Neural cell (in vitro differentiated cells): ENCODE results near the gene DPH1. TPM values are rescaled to one million over a fixed set of nuclear protein-coding genes. Genes with fewer than 3 reads are reported as not detected.

Experiments
- H2AFZ ChIP-seq: fragments of 200-600, 300-800 bp; sonication (generic), shearing (Covaris generic); 2 replicates; pipeline ENCODE4 v1.6.0; 2014; ENCODE audit warnings: low read depth, mild to moderate bottlenecking, antibody characterized with exemption, low read length, moderate library complexity
- H3F3A ChIP-seq: fragments of 200-600 bp; shearing (Covaris generic); 2 replicates; pipeline ENCODE4 v1.6.1; 2016; ENCODE audit warnings: mild to moderate bottlenecking, moderate library complexity, mixed read lengths, antibody characterized with exemption, low read length; ENCODE audit not compliant: insufficient read depth, poor library complexity, severe bottlenecking
- H3K27ac ChIP-seq: fragments of 200-600, 300-800 bp; sonication (generic), shearing (Covaris generic); 2 replicates; pipeline ENCODE4 v1.5.1; 2014; ENCODE audit warnings: mild to moderate bottlenecking, low read length, moderate library complexity
- H3K27me3 ChIP-seq: fragments of 300-800, 200-600 bp; sonication (generic), shearing (Covaris generic); 2 replicates; pipeline ENCODE4 v1.6.0; 2014; ENCODE audit warnings: mild to moderate bottlenecking, low read depth, low read length, moderate library complexity; ENCODE audit not compliant: insufficient read depth
- H3K36me3 ChIP-seq: fragments of 300-800, 200-600 bp; sonication (generic), shearing (Covaris generic); 2 replicates; pipeline ENCODE4 v1.5.1; 2014; ENCODE audit warnings: mild to moderate bottlenecking, antibody characterized with exemption, low read length, moderate library complexity; ENCODE audit not compliant: insufficient read depth
- H3K4me2 ChIP-seq: fragments of 300-800, 200-600 bp; sonication (generic), shearing (Covaris generic); 2 replicates; pipeline ENCODE4 v1.6.0; 2014; ENCODE audit warnings: mild to moderate bottlenecking, low read length
- H3K4me3 ChIP-seq: fragments of 300-800, 200-600 bp; sonication (generic), shearing (Covaris generic); 2 replicates; pipeline ENCODE4 v1.5.1; 2014; ENCODE audit warnings: mild to moderate bottlenecking, low read length, moderate library complexity
- H3K79me2 ChIP-seq: fragments of 200-600 bp; shearing (Covaris generic); replicated peaks from 2 replicates; pipeline ENCODE4 v1.6.0; 2014; ENCODE audit warnings: mild to moderate bottlenecking, low read length, moderate library complexity; ENCODE audit not compliant: insufficient read depth
- H3K9ac ChIP-seq: fragments of 300-800, 200-600 bp; sonication (generic), shearing (Covaris generic); 2 replicates; pipeline ENCODE4 v1.6.1; 2016; ENCODE audit warnings: mild to moderate bottlenecking, low read length, mixed read lengths
- H3K9me2 ChIP-seq: fragments of 200-600 bp; shearing (Covaris generic); 2 replicates; pipeline ENCODE4 v1.6.1; 2016; ENCODE audit warnings: mild to moderate bottlenecking, low read length, mixed read lengths; ENCODE audit not compliant: insufficient read depth
- H3K9me3 ChIP-seq: fragments of 200-600, 300-800 bp; sonication (generic), shearing (Covaris generic); 2 replicates; pipeline ENCODE4 v1.6.1; 2016; ENCODE audit warnings: mild to moderate bottlenecking, mixed run types, low read length, moderate library complexity, mixed read lengths
- H4K20me1 ChIP-seq: fragments of 200-600 bp; shearing (Covaris generic); 2 replicates; pipeline ENCODE4 v1.6.1; 2016; ENCODE audit warnings: mild to moderate bottlenecking, mixed run types; ENCODE audit not compliant: insufficient read depth
- EP300 ChIP-seq: fragments of 450-650 bp; conservative IDR thresholded peaks from 2 replicates; pipeline ENCODE4 v1.6.1; 2014; ENCODE audit warnings: antibody characterized with exemption, mild to moderate bottlenecking, moderate library complexity; ENCODE audit not compliant: poor library complexity, severe bottlenecking
- EZH2 ChIP-seq: fragments of 200-600, 300-800 bp; shearing (Covaris generic), sonication (generic); IDR thresholded peaks from 2 replicates; pipeline ENCODE4 v1.6.1; 2014; ENCODE audit warnings: antibody characterized with exemption, low read length, borderline replicate concordance, mild to moderate bottlenecking; ENCODE audit not compliant: insufficient read depth, poor library complexity, severe bottlenecking
- MXI1 ChIP-seq: fragments of 450-650 bp; conservative IDR thresholded peaks from 2 replicates; pipeline ENCODE4 v1.6.1; 2014; ENCODE audit warnings: antibody characterized with exemption, mild to moderate bottlenecking; ENCODE audit not compliant: poor library complexity, severe bottlenecking
- POLR2AphosphoS5 ChIP-seq: IDR thresholded peaks from 2 replicates; pipeline ENCODE4 v1.6.1; 2012
- RAD21 ChIP-seq: fragments of 450-650 bp; conservative IDR thresholded peaks from 2 replicates; pipeline ENCODE4 v1.6.1; 2014; ENCODE audit warnings: antibody characterized with exemption, mild to moderate bottlenecking, moderate library complexity
- SMC3 ChIP-seq: fragments of 450-650 bp; conservative IDR thresholded peaks from 2 replicates; pipeline ENCODE4 v1.6.1; 2014; ENCODE audit warnings: antibody characterized with exemption, mild to moderate bottlenecking, moderate library complexity; ENCODE audit not compliant: poor library complexity
- TAF1 ChIP-seq: IDR thresholded peaks from 2 replicates; pipeline ENCODE4 v1.6.1; 2012; ENCODE audit warnings: low read depth
- polyA plus RNA-seq: library from polyadenylated mRNA; depleted of rRNA; stranded (reverse); fragments of >200 nt; gene quantifications from 2 replicates; pipeline ENCODE4 v1.2.3, GENCODE V29; 2014
- TF ChIP-seq, protein P1 (sequence below): IDR thresholded peaks from 2 replicates; pipeline ENCODE4 v1.6.1; 2012; ENCODE audit warnings: borderline replicate concordance
- TF ChIP-seq, protein P2 (sequence below): fragments of 450-650 bp; IDR thresholded peaks from 2 replicates; pipeline ENCODE4 v1.5.1; 2014; ENCODE audit warnings: antibody characterized with exemption, mild to moderate bottlenecking, moderate library complexity; ENCODE audit not compliant: poor library complexity, severe bottlenecking

DPH1 gene
- polyA plus RNA-seq, 1 donor from 2014 or later = 44.8 TPM

GRCh38 chr17:2016494-2016893 lies 13.5 kb upstream of the DPH1 start:
- no peaks in the 10 kb centered on the region for H4K20me1 ChIP-seq
- no peaks in the 10 kb centered on the region for H3K79me2 ChIP-seq
- H3K4me2 ChIP-seq = no peak overlapping the region
- no peak overlapping the region for H2AFZ ChIP-seq
- H3F3A ChIP-seq = no peaks in the 10 kb centered on the region
- no peaks in the 10 kb centered on the region for H3K36me3 ChIP-seq
- no peaks in the 10 kb centered on the region for H3K9me3 ChIP-seq
- H3K27ac ChIP-seq = no peak overlapping the region
- no peaks in the 10 kb centered on the region for H3K9me2 ChIP-seq
- H3K4me3 ChIP-seq = no peak overlapping the region
- TF ChIP-seq, protein P1, sequence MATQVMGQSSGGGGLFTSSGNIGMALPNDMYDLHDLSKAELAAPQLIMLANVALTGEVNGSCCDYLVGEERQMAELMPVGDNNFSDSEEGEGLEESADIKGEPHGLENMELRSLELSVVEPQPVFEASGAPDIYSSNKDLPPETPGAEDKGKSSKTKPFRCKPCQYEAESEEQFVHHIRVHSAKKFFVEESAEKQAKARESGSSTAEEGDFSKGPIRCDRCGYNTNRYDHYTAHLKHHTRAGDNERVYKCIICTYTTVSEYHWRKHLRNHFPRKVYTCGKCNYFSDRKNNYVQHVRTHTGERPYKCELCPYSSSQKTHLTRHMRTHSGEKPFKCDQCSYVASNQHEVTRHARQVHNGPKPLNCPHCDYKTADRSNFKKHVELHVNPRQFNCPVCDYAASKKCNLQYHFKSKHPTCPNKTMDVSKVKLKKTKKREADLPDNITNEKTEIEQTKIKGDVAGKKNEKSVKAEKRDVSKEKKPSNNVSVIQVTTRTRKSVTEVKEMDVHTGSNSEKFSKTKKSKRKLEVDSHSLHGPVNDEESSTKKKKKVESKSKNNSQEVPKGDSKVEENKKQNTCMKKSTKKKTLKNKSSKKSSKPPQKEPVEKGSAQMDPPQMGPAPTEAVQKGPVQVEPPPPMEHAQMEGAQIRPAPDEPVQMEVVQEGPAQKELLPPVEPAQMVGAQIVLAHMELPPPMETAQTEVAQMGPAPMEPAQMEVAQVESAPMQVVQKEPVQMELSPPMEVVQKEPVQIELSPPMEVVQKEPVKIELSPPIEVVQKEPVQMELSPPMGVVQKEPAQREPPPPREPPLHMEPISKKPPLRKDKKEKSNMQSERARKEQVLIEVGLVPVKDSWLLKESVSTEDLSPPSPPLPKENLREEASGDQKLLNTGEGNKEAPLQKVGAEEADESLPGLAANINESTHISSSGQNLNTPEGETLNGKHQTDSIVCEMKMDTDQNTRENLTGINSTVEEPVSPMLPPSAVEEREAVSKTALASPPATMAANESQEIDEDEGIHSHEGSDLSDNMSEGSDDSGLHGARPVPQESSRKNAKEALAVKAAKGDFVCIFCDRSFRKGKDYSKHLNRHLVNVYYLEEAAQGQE = no peak
- TF ChIP-seq RAD21 (no peak), MXI1 (no peak), EZH2 (no peak), POLR2AphosphoS5 (no peak), TAF1 (no peak), SMC3 (no peak), EP300 (no peak)
- TF ChIP-seq, protein P2, sequence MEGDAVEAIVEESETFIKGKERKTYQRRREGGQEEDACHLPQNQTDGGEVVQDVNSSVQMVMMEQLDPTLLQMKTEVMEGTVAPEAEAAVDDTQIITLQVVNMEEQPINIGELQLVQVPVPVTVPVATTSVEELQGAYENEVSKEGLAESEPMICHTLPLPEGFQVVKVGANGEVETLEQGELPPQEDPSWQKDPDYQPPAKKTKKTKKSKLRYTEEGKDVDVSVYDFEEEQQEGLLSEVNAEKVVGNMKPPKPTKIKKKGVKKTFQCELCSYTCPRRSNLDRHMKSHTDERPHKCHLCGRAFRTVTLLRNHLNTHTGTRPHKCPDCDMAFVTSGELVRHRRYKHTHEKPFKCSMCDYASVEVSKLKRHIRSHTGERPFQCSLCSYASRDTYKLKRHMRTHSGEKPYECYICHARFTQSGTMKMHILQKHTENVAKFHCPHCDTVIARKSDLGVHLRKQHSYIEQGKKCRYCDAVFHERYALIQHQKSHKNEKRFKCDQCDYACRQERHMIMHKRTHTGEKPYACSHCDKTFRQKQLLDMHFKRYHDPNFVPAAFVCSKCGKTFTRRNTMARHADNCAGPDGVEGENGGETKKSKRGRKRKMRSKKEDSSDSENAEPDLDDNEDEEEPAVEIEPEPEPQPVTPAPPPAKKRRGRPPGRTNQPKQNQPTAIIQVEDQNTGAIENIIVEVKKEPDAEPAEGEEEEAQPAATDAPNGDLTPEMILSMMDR = no peak
- no peak overlapping the region for H3K9ac ChIP-seq
- H3K27me3 ChIP-seq = no peaks in the 10 kb centered on the region

- no peaks in the 10 kb centered on the region for H3K27me3 ChIP-seq
- no peak for TF ChIP-seq EP300
- TF ChIP-seq MXI1 = no peak
- TF ChIP-seq TAF1 = no peak
- no peak for TF ChIP-seq RAD21
- no peak for TF ChIP-seq SMC3
- no peak for TF ChIP-seq POLR2AphosphoS5
- TF ChIP-seq, protein P2 = no peak
- TF ChIP-seq EZH2 = no peak
- TF ChIP-seq, protein P1 = no peak
These were observed 12.5 kb upstream of the DPH1 start for GRCh38 chr17:2017274-2017941.

More at GRCh38 chr17:2017274-2017941, 12.5 kb upstream of the DPH1 start:
- no peak overlapping the region for H3K27ac ChIP-seq
- H3K9me2 ChIP-seq = no peaks in the 10 kb centered on the region
- no peaks in the 10 kb centered on the region for H4K20me1 ChIP-seq
- no peak overlapping the region for H2AFZ ChIP-seq
- H3K79me2 ChIP-seq = no peaks in the 10 kb centered on the region
- H3K9me3 ChIP-seq = no peaks in the 10 kb centered on the region
- no peak overlapping the region for H3K4me3 ChIP-seq
- no peak overlapping the region for H3K9ac ChIP-seq
- no peaks in the 10 kb centered on the region for H3F3A ChIP-seq
- no peaks in the 10 kb centered on the region for H3K36me3 ChIP-seq
- H3K4me2 ChIP-seq = no peak overlapping the region
